ENCODE measurements around the gene HSPG2.

- no peak for TF ChIP-seq CTCF (IDR thresholded peaks at IDR 0.05)
- no peak; the same call in 1 of the 2 replicates for TF ChIP-seq POLR2AphosphoS5 (IDR thresholded peaks at IDR 0.05; ENCODE audit: low read depth, low read length)
Measured at GRCh38 chr1:21821385-21822019, 115.6 kb downstream of the HSPG2 start.

Measured in Panc1 (cell line).